MM.1S (cell line): Measurements from ENCODE around the gene PLS1.

Experiments
- CTCF ChIP-seq: fragments of 300-600 bp; sonication (generic); IDR thresholded peaks from 2 replicates; pipeline ENCODE4 v1.5.1; 2016; ENCODE audit warnings: antibody characterized with exemption, low read length, mixed read lengths
- EZH2 ChIP-seq: fragments of 300-600 bp; sonication (generic); optimal IDR thresholded peaks from 2 replicates; pipeline ENCODE3; 2017; ENCODE audit warnings: low read depth, mild to moderate bottlenecking, antibody characterized with exemption, low read length, mixed read lengths
- EZH2phosphoT487 ChIP-seq: fragments of 300-600 bp; sonication (generic); IDR thresholded peaks from 2 replicates; pipeline ENCODE4 v1.6.1; 2018; ENCODE audit warnings: antibody characterized with exemption, low read length

- TF ChIP-seq CTCF (no peak), EZH2phosphoT487 (no peak), EZH2 (no peak)
Measured at GRCh38 chr3:142691527-142691926, 95.3 kb downstream of the PLS1 start.
